SK-N-MC (cell line): ENCODE results near the gene POMZP3.
"Not testable (repeated sequence)": the region's sequence is repeated elsewhere in the genome, so short reads cannot be mapped to it uniquely, and the experiment has no call there.

Source experiments
- EZH2 ChIP-seq: fragments of 200-600 bp; sonication (generic); IDR thresholded peaks from one replicate; pipeline ENCODE4 v1.6.1; 2017; ENCODE audit warnings: antibody characterized with exemption
- POLR2AphosphoS5 ChIP-seq: IDR thresholded peaks from 2 replicates; pipeline ENCODE4 v1.6.1; 2012; ENCODE audit warnings: mild to moderate bottlenecking, low read depth, low read length, borderline replicate concordance

DNA sequence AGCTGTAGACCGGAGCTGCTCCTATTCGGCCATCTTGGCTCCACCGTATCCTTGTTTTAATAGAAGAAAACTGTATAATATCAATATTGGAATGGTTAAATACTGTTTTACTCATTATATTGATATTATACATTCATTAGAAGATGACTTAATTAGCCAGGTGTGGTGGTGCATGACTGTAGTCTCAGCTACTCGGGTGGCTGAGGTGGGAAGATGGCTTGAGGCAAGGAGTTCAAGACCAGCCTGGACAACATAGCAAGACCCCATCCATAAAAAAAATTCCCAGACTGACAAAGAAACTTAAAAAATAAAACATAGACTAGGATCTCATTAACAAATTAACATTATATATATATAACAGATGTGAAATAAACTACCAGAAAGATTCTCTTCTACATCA is 59.8 kb downstream of the POMZP3 start:
- TF ChIP-seq POLR2AphosphoS5, EZH2: not testable (repeated sequence)
